Esophagus muscularis mucosa (tissue), 4 donors: ENCODE results near the gene OR1S2. TPM values are rescaled to one million over a fixed set of nuclear protein-coding genes. Genes with fewer than 3 reads are reported as not detected.
"Not testable (repeated sequence)": the region's sequence is repeated elsewhere in the genome, so short reads cannot be mapped to it uniquely, and the experiment has no call there.

ENCODE experiments used
- DNase-seq: peaks from one replicate; pipeline ENCODE4 v3.0.0-alpha.2; 2017; ENCODE audit errors: extremely low spot score
- H3K27ac ChIP-seq, 4 donors: fragments of 200-600 bp; sonication (generic); replicated peaks in 1 of 4; 1 replicate in 3 of 4; 2 replicates in 1 of 4; pipeline ENCODE4 v1.5.1; 2016 to 2019; ENCODE audit warnings: mild to moderate bottlenecking in 1 of 4
- H3K27me3 ChIP-seq, 4 donors: fragments of 200-600 bp; sonication (generic); one replicate each; pipeline versions ENCODE4 v1.5.1 to v1.6.0; 2016 to 2019
- H3K36me3 ChIP-seq, 4 donors: fragments of 200-600 bp; sonication (generic); one replicate each; pipeline ENCODE4 v1.5.1; 2016 to 2019
- H3K4me1 ChIP-seq, 4 donors: fragments of 200-600 bp; sonication (generic); one replicate each; pipeline ENCODE4 v1.5.1; 2016 to 2019
- H3K4me3 ChIP-seq, 4 donors: fragments of 200-600 bp; sonication (generic); 1 replicate in 2 of 4; 2 replicates in 2 of 4; pipeline ENCODE4 v1.5.1; 2016 to 2019; ENCODE audit warnings: mild to moderate bottlenecking in 4 of 4, moderate library complexity in 1 of 4
- H3K9me3 ChIP-seq, 4 donors: fragments of 200-600 bp; sonication (generic); 1 replicate in 3 of 4; 2 replicates in 1 of 4; pipeline ENCODE4 v1.5.1; 2016 to 2019
- CTCF ChIP-seq, 3 experiments: fragments of 200-600 bp in 2 of 3; fragments of 450-650 bp in 1 of 3; sonication (generic) in 2 of 3; IDR thresholded peaks; one replicate each; pipeline ENCODE4 v1.5.1; 2017 to 2019; ENCODE audit warnings: antibody characterized with exemption in 3 of 3, mild to moderate bottlenecking in 2 of 3, moderate library complexity in 1 of 3
- EP300 ChIP-seq: sonication (generic); formaldehyde crosslinking; IDR thresholded peaks from one replicate; pipeline ENCODE4 v1.6.1; 2017; ENCODE audit warnings: antibody characterized with exemption
- POLR2A ChIP-seq: fragments of 450-650 bp; IDR thresholded peaks from one replicate; pipeline ENCODE4 v1.6.1; 2017; ENCODE audit warnings: antibody characterized with exemption, moderate library complexity, mild to moderate bottlenecking, low read depth
- POLR2AphosphoS5 ChIP-seq, 2 donors: sonication (generic); formaldehyde crosslinking; IDR thresholded peaks; one replicate each; pipeline ENCODE4 v1.6.1; 2017; ENCODE audit warnings: antibody characterized with exemption in 2 of 2
- WGBS: methylation state at CpG from one replicate; pipeline ENCODE4 v1.1.5; 2018; 5-methylcytosine and 5-hydroxymethylcytosine counted together
- intact Hi-C: fragments of 100-400 bp; cut with DNase I; formaldehyde crosslinking; loops from one replicate; pipeline ENCODE4 v1.15.1; 2023
- total RNA-seq, 4 donors: library from RNA; depleted of rRNA; stranded (reverse); fragments of >200 nt; gene quantifications; one replicate each; pipeline versions ENCODE4 v1.1.0 to v1.2.1, GENCODE V29; 2016

The OR1S2 gene
- not detected for total RNA-seq

GRCh38 chr11:58204042-58204441 is at the start of gene OR1S2:
Gene OR1S2 (minus strand): TSS chr11:58204142. CDS start chr11:58204142, 0 bp downstream.
- H3K27me3 ChIP-seq: no peaks in the 10 kb centered on the region
- H3K27ac ChIP-seq: no peak within 1 kb of the TSS
- no peak for DNase-seq
- intact Hi-C loops: no loop called here
- H3K4me3 ChIP-seq: no peak within 1 kb of the TSS
- no peaks in the 10 kb centered on the region for H3K4me1 ChIP-seq
- no peaks in the 10 kb centered on the region for H3K36me3 ChIP-seq
- no peak for TF ChIP-seq EP300
- no peak for TF ChIP-seq CTCF (IDR thresholded peaks at IDR 0.05)
- no peak for TF ChIP-seq POLR2AphosphoS5 (IDR thresholded peaks at IDR 0.05)
- TF ChIP-seq POLR2A: no peak
- H3K9me3 ChIP-seq: no peaks in the 10 kb centered on the region

- H3K27ac ChIP-seq: no peak overlapping the region
- WGBS: 92% methylated on average over 2 of the region's 2 CpGs
- intact Hi-C loops: no loop called here
- H3K4me1 ChIP-seq: no peaks in the 10 kb centered on the region
- TF ChIP-seq POLR2A (no peak), CTCF (IDR thresholded peaks at IDR 0.05) (no peak), EP300 (no peak), POLR2AphosphoS5 (IDR thresholded peaks at IDR 0.05) (no peak)
- no peaks in the 10 kb centered on the region for H3K36me3 ChIP-seq
- H3K27me3 ChIP-seq: no peaks in the 10 kb centered on the region
- no peak overlapping the region for H3K4me3 ChIP-seq
- DNase-seq: no peak
- peaks cover 0 to 13% (median 8%) of the 10 kb centered on the region in 4 donors for H3K9me3 ChIP-seq
These were observed 40.0 kb upstream of the OR1S2 start for GRCh38 chr11:58243954-58244353.

- no peaks in the 10 kb centered on the region for H3K27me3 ChIP-seq
- no peak for DNase-seq
- no peak overlapping the region for H3K27ac ChIP-seq
- intact Hi-C loops: no loop called here
- 94% methylated on average over 32 of the region's 32 CpGs for WGBS
- no peak overlapping the region for H3K4me3 ChIP-seq
- no peaks in the 10 kb centered on the region for H3K4me1 ChIP-seq
- peaks cover 0 to 3% (median 0%) of the 10 kb centered on the region in 4 donors for H3K9me3 ChIP-seq
- H3K36me3 ChIP-seq: no peaks in the 10 kb centered on the region
- no peak for TF ChIP-seq POLR2AphosphoS5 (IDR thresholded peaks at IDR 0.05)
These were observed 24.1 kb upstream of the OR1S2 start for GRCh38 chr11:58227956-58228615.

GRCh38 chr11:58222721-58223120 is 18.8 kb upstream of the OR1S2 start:
- no peaks in the 10 kb centered on the region for H3K27me3 ChIP-seq
- H3K4me3 ChIP-seq: no peak overlapping the region
- 80% methylated on average over 7 of the region's 7 CpGs for WGBS
- no peaks in the 10 kb centered on the region for H3K4me1 ChIP-seq
- H3K9me3 ChIP-seq: no peaks in the 10 kb centered on the region
- no peaks in the 10 kb centered on the region for H3K36me3 ChIP-seq
- no peak overlapping the region for H3K27ac ChIP-seq
- DNase-seq: no peak
- TF ChIP-seq EP300 (no peak), CTCF (IDR thresholded peaks at IDR 0.05) (no peak), POLR2A (no peak), POLR2AphosphoS5 (IDR thresholded peaks at IDR 0.05) (no peak)
- intact Hi-C loops: no loop called here

- no peak for TF ChIP-seq EP300
- TF ChIP-seq CTCF (IDR thresholded peaks at IDR 0.05): no peak
- TF ChIP-seq POLR2AphosphoS5 (IDR thresholded peaks at IDR 0.05): no peak
- no peak for TF ChIP-seq POLR2A
- intact Hi-C loops: no loop called here
- no peaks in the 10 kb centered on the region for H3K36me3 ChIP-seq
These were observed 12.5 kb upstream of the OR1S2 start for GRCh38 chr11:58216476-58216875.

GRCh38 chr11:58212420-58212819 is 8.5 kb upstream of the OR1S2 start, which contains the start of gene OR1S1:
Gene OR1S1 (plus strand): TSS chr11:58212720.
- H3K36me3 ChIP-seq, H3K4me3 ChIP-seq, H3K27ac ChIP-seq, H3K27me3 ChIP-seq, H3K9me3 ChIP-seq, H3K4me1 ChIP-seq, intact Hi-C loops, DNase-seq: not testable (repeated sequence)
- 78% methylated on average over 2 of the region's 2 CpGs for WGBS

More at GRCh38 chr11:58216476-58216875, 12.5 kb upstream of the OR1S2 start:
- Histone ChIP-seq H3K27me3 (no peaks in the 10 kb centered on the region), H3K9me3 (no peaks in the 10 kb centered on the region), H3K4me3 (no peak overlapping the region), H3K4me1 (no peaks in the 10 kb centered on the region), H3K27ac (no peak overlapping the region)
- DNase-seq: no peak
